CD4-positive, alpha-beta T cell (primary cell): ENCODE measurements around the gene REC8. TPM values are rescaled to one million over a fixed set of nuclear protein-coding genes. Genes with fewer than 3 reads are reported as not detected.
A peak's percentile ranks its signal among the peaks of the same experiment; 100 is the strongest.
"Not testable (repeated sequence)": the region's sequence is repeated elsewhere in the genome, so short reads cannot be mapped to it uniquely, and the experiment has no call there.

Experiments used
- ATAC-seq: fragments of 200-7000 bp; cut with Tn5 transposase; one replicate; pipeline ENCODE4 v1.10.0; 2022; ENCODE audit warnings: mild to moderate bottlenecking; ENCODE audit not compliant: poor library complexity
- CTCF ChIA-PET: fragments of 350-600 bp; sonication (Branson Sonifier 250); formaldehyde crosslinking; loops from one replicate; lab custom pipeline; 2021; ENCODE audit warnings: antibody characterized with exemption, inconsistent platforms; lab: Charles Lee
- POLR2A ChIA-PET: fragments of 350-600 bp; sonication (Branson Sonifier 250); formaldehyde crosslinking; loops from one replicate; lab custom pipeline; 2021; ENCODE audit warnings: antibody characterized with exemption, inconsistent platforms; lab: Charles Lee
- DNase-seq, 14 experiments: peaks; one replicate each; pipeline ENCODE4 v3.0.0-alpha.2; 2013 to 2020; ENCODE audit warnings: mixed read lengths in 2 of 14
- H3K27ac ChIP-seq, 2 donors: one replicate each; pipeline versions ENCODE4 v1.5.1 to v1.7.0; 2013; ENCODE audit warnings: low read length in 2 of 2, low read depth in 1 of 2, mild to moderate bottlenecking in 1 of 2
- H3K27me3 ChIP-seq, 2 experiments: 1 replicate in 1 of 2; 2 replicates in 1 of 2; pipeline versions ENCODE4 v1.6.1 to v1.7.0; 2013; ENCODE audit warnings: low read length in 2 of 2, control low read depth in 1 of 2, mild to moderate bottlenecking in 1 of 2, moderate library complexity in 1 of 2; ENCODE audit not compliant: insufficient read depth in 2 of 2, control insufficient read depth in 1 of 2
- H3K36me3 ChIP-seq: one replicate; pipeline ENCODE4 v1.6.1; 2013; ENCODE audit warnings: low read length, control low read depth; ENCODE audit not compliant: insufficient read depth
- H3K4me1 ChIP-seq: one replicate; pipeline ENCODE4 v1.6.1; 2013; ENCODE audit warnings: low read length, control low read depth; ENCODE audit not compliant: insufficient read depth
- H3K4me3 ChIP-seq: one replicate; pipeline ENCODE4 v1.5.1; 2013; ENCODE audit warnings: mild to moderate bottlenecking, low read length, moderate library complexity
- H3K9me3 ChIP-seq, 2 experiments: 1 replicate in 1 of 2; 2 replicates in 1 of 2; pipeline versions ENCODE4 v1.6.1 to v1.7.0; 2013; ENCODE audit warnings: low read length in 2 of 2, mild to moderate bottlenecking in 2 of 2, control low read depth in 1 of 2, moderate library complexity in 1 of 2; ENCODE audit not compliant: control insufficient read depth in 1 of 2, insufficient read depth in 1 of 2
- H3K27ac Mint-ChIP-seq: one replicate; pipeline ENCODE4 v1.8.0; 2020; ENCODE audit warnings: mixed read lengths
- H3K27me3 Mint-ChIP-seq: one replicate; pipeline ENCODE4 v1.8.0; 2021; ENCODE audit warnings: mixed read lengths
- H3K36me3 Mint-ChIP-seq: one replicate; pipeline ENCODE4 v1.8.0; 2021; ENCODE audit warnings: low read depth, mixed read lengths
- H3K4me1 Mint-ChIP-seq: one replicate; pipeline ENCODE4 v1.8.0; 2021; ENCODE audit warnings: low read depth, mixed read lengths
- H3K4me3 Mint-ChIP-seq: one replicate; pipeline ENCODE4 v1.8.0; 2020; ENCODE audit warnings: mild to moderate bottlenecking, mixed read lengths
- H3K9me3 Mint-ChIP-seq: one replicate; pipeline ENCODE4 v1.8.0; 2020; ENCODE audit warnings: mixed read lengths
- intact Hi-C, 2 experiments: fragments of 100-400 bp; cut with DNase I in 1 of 2; cut with micrococcal nuclease in 1 of 2; formaldehyde crosslinking; loops; one replicate each; pipeline versions ENCODE4 v1.15.1 to v1.9.0; 2023 to 2025; cut with DNase I, micrococcal nuclease
- total RNA-seq, 174 experiments: library from RNA in 2 of 174; stranded (reverse) in 2 of 174; gene quantifications; one replicate each; pipeline ENCODE4 v1.2.3 and lab custom pipeline; 2021 to 2026
- TF ChIP-seq, protein P1 (sequence below): fragments of 200-600 bp; IDR thresholded peaks from one replicate; pipeline ENCODE4 v1.8.0; 2022; ENCODE audit warnings: antibody characterized with exemption, mild to moderate bottlenecking

REC8 gene
- total RNA-seq, 2 experiments from 2014 or later: 105 to 107 TPM

DNA sequence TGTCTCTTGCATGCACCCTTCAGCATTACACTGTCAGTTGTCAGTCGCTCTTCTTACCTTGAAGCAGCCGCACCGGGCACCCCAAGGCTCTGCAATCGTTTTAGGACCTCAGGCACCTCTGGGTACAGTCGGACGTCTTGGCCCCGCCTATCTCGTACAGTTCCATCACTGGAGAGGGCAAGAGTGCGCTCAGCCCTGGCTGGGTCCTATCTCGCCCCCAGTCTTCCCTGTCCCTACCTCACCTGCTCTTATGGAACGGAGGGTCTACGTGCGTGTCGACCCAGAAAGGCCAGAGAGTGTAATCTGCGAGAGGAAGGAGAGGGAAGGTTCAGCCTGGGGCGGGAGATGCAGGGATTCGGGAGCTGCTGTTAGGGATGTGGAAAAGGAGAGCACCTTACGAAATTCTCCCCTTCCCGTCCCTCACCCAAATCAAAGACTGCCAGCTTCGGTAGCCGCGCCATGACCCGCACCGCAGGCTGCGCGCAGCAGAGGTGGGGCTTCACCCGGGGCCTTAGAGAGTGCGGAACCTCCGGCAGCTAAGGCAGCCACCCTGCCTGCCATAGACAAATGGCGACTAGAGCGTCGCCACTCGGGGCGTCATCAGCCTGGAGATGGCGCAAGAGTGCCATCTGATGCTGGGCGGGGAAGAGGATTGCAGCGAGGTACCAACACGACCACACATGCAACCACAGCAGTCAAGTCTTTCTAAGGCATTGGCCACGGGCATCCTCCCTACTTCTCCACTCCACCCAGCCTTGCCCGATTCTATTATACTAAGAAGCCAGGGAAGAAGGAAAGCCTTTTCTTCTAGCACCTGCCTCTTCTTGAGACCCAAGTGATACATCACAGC is 43.8 kb downstream of the REC8 start, which contains the start of gene MDP1:
Gene MDP1 (minus strand): TSS at position 572 of the 850 bp plus-strand sequence. CDS start 111 bp downstream, at position 461.
- Mint-ChIP-seq H3K36me3 (peaks cover 32% of the 10 kb centered on the region), H3K9me3 (no peaks in the 10 kb centered on the region), H3K4me3 (peak within 1 kb of the TSS; percentile 97), H3K4me1 (peaks cover 49% of the 10 kb centered on the region), H3K27ac (peak within 1 kb of the TSS; percentile 96), H3K27me3 (no peaks in the 10 kb centered on the region)
- intact Hi-C loops: loop anchor here (1.0 to 5.0 kb wide), 8 partner anchors 17 to 217 kb away; partner anchors contain the start of genes TINF2 (in 2 of the 2), GMPR2 (in 1 of the 2), NEDD8 (in 1 of the 2) and RABGGTA (in 1 of the 2)
- H3K4me1 ChIP-seq: peaks cover 44% of the 10 kb centered on the region
- TF ChIP-seq, protein P1, sequence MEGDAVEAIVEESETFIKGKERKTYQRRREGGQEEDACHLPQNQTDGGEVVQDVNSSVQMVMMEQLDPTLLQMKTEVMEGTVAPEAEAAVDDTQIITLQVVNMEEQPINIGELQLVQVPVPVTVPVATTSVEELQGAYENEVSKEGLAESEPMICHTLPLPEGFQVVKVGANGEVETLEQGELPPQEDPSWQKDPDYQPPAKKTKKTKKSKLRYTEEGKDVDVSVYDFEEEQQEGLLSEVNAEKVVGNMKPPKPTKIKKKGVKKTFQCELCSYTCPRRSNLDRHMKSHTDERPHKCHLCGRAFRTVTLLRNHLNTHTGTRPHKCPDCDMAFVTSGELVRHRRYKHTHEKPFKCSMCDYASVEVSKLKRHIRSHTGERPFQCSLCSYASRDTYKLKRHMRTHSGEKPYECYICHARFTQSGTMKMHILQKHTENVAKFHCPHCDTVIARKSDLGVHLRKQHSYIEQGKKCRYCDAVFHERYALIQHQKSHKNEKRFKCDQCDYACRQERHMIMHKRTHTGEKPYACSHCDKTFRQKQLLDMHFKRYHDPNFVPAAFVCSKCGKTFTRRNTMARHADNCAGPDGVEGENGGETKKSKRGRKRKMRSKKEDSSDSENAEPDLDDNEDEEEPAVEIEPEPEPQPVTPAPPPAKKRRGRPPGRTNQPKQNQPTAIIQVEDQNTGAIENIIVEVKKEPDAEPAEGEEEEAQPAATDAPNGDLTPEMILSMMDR: peak; percentile 67
- peak; percentile 72 for ATAC-seq
- ChIA-PET CTCF (interaction anchor here (0.6 to 2.4 kb wide), 30 partner anchors 10 to 1121 kb away, joined by 3 to 38 read pairs (median 4); partner anchors contain the start of genes ACIN1, C14orf119, DHRS1 and EMC9), POLR2A (interaction anchor here (0.6 to 4.7 kb wide), 25 partner anchors 9 to 226 kb away, joined by 3 to 144 read pairs (median 6); partner anchors contain the start of genes CBLN3, DCAF11, DHRS1 and EMC9)
- no peaks in the 10 kb centered on the region for H3K9me3 ChIP-seq
- H3K27ac ChIP-seq: peak within 1 kb of the TSS; percentile 92
- no peaks in the 10 kb centered on the region for H3K27me3 ChIP-seq
- H3K4me3 ChIP-seq: peak within 1 kb of the TSS; percentile 84
- peaks cover 18% of the 10 kb centered on the region for H3K36me3 ChIP-seq
- peak; percentile 79 to 97 (median 86) for DNase-seq

DNA sequence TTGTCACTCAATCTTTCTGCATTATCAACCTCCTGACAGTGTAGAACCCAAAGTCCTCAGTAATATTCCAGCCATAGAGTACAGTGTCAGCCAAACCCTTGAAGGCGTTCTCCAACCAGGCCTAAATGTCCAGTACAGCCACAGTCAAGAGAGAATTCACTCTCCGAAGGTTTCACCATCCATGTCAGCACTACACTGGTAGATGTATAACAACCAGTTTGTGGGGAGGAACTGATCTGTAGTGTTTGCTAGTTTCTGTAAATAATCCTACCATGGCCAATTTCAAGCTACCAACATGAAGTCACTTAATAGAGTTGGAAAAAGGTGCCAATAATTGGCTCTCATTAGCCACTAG is 44.4 kb downstream of the REC8 start:
- POLR2A ChIA-PET: interaction anchor here (0.7 to 4.7 kb wide), 24 partner anchors 9 to 226 kb away, joined by 3 to 144 read pairs (median 8); partner anchors contain the start of genes CBLN3, DCAF11, DHRS1 and EMC9
- peak overlapping the region; percentile 92 for H3K27ac ChIP-seq
- no peaks in the 10 kb centered on the region for H3K27me3 ChIP-seq
- ATAC-seq (no peak), DNase-seq (no peak)
- peaks cover 42% of the 10 kb centered on the region for H3K4me1 ChIP-seq
- intact Hi-C loops: loop anchor here (1.0 to 5.0 kb wide), 8 partner anchors 16 to 216 kb away; partner anchors contain the start of genes TINF2 (in 2 of the 2), GMPR2 (in 1 of the 2), NEDD8 (in 1 of the 2) and RABGGTA (in 1 of the 2)
- Mint-ChIP-seq H3K4me1 (peaks cover 45% of the 10 kb centered on the region), H3K4me3 (peak overlapping the region; percentile 97), H3K36me3 (peaks cover 28% of the 10 kb centered on the region), H3K27ac (peak overlapping the region; percentile 96), H3K27me3 (no peaks in the 10 kb centered on the region), H3K9me3 (no peaks in the 10 kb centered on the region)
- no peaks in the 10 kb centered on the region for H3K9me3 ChIP-seq
- peaks cover 13% of the 10 kb centered on the region for H3K36me3 ChIP-seq
- H3K4me3 ChIP-seq: peak overlapping the region; percentile 84
- CTCF ChIA-PET: interaction anchor here (0.8 to 2.4 kb wide), 22 partner anchors 11 to 895 kb away, joined by 3 to 38 read pairs (median 6); partner anchors contain the start of genes DHRS1, EMC9, GMPR2 and IPO4
- TF ChIP-seq, protein P1: no peak

DNA sequence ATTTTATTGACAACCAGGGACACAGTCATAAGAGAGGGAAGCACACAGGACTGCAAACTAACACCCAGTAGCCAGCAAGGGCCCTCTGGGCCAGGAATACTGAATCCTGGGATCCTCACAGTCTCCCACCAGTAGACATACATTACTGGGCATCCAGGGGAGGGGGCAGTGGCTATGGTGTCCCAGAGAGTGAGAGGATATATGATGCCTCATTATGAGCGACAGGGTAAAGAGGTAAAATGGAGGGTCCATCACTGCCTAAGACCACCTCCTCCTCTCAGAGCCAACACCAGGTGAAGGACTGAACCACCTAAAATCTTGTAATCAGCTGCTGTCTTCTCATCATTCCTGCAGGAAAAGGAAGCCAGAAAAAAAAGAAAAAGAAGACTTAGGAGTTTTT is 45.0 kb downstream of the REC8 start:
- peaks cover 40% of the 10 kb centered on the region for H3K4me1 Mint-ChIP-seq
- POLR2A ChIA-PET: interaction anchor here (0.8 to 1.8 kb wide), 2 partner anchors 21 to 28 kb away, joined by 3 to 13 read pairs; partner anchors contain the start of gene IPO4
- not testable (repeated sequence) for H3K36me3 ChIP-seq, H3K27me3 ChIP-seq, H3K4me3 ChIP-seq, H3K9me3 Mint-ChIP-seq, H3K4me3 Mint-ChIP-seq, H3K27me3 Mint-ChIP-seq, H3K9me3 ChIP-seq, ATAC-seq
- peaks cover 23% of the 10 kb centered on the region for H3K36me3 Mint-ChIP-seq
- peak in 2 of 14 experiments; percentile 7 to 13 for DNase-seq
- peak overlapping the region; percentile 96 for H3K27ac Mint-ChIP-seq
- H3K4me1 ChIP-seq: peaks cover 37% of the 10 kb centered on the region
- intact Hi-C loops: loop anchor here (1.0 to 5.0 kb wide), 8 partner anchors 15 to 215 kb away; partner anchors contain the start of genes TINF2 (in 2 of the 2), GMPR2 (in 1 of the 2), NEDD8 (in 1 of the 2) and RABGGTA (in 1 of the 2)
- H3K27ac ChIP-seq: peak overlapping the region in 1 of 2 donors; percentile 92
- CTCF ChIA-PET: interaction anchor here (1.4 to 2.4 kb wide), 5 partner anchors 10 to 80 kb away, joined by 3 to 38 read pairs (median 17); partner anchors contain the start of genes RABGGTA and TINF2
